Hepatocyte (in vitro differentiated cells): ENCODE measurements around the gene NGFR.

Source experiments
- CTCF ChIP-seq: fragments of 200-600 bp; sonication (generic); IDR thresholded peaks from 2 replicates; pipeline ENCODE4 v1.5.1; 2016; ENCODE audit warnings: antibody characterized with exemption, mild to moderate bottlenecking; ENCODE audit not compliant: poor library complexity
- EZH2 ChIP-seq: fragments of 200-600 bp; sonication (generic); IDR thresholded peaks from 2 replicates; pipeline ENCODE4 v1.6.1; 2016; ENCODE audit warnings: antibody characterized with exemption, mild to moderate bottlenecking, borderline replicate concordance

DNA sequence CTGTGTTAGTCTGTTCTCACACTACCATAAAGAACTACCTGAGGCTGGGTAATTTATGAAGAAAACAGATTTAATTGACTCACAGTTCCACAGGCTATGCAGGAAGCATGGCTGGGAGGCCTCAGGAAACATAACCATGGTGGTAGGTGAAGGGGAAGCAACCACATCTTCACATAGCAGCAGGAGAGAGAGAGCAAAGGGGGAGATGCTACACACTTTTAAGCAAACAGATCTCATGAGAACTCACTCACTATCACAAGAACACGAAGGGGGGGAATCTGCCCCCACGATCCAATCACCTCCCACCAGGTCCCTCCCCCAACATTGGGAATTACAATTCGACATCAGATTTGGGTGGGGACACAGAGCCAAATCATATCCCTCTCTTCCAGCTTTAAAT is 48.8 kb downstream of the NGFR start:
- TF ChIP-seq CTCF (no peak), EZH2 (no peak)
